ELF-1 (cell line): ENCODE measurements around the gene KCNC4.

Experiments used
- DNase-seq: peaks from one replicate; pipeline ENCODE4 v3.0.0-alpha.2; 2016; ENCODE audit warnings: low read depth, low spot score

The KCNC4 gene

GRCh38 chr1:110230381-110231199, 20.5 kb downstream of the KCNC4 start:
- no peak for DNase-seq

GRCh38 chr1:110233861-110234260, 23.7 kb downstream of the KCNC4 start:
- no peak for DNase-seq

GRCh38 chr1:110234691-110235090, 24.6 kb downstream of the KCNC4 start:
- DNase-seq: no peak

GRCh38 chr1:110235181-110235833, 25.2 kb downstream of the KCNC4 start:
- DNase-seq: no peak

- peak; percentile 59 for DNase-seq
Observed at GRCh38 chr1:110235834-110236682, 25.9 kb downstream of the KCNC4 start.

- DNase-seq: no peak
Observed at GRCh38 chr1:110237386-110238152, 27.5 kb downstream of the KCNC4 start.

- no peak for DNase-seq
Observed at GRCh38 chr1:110239441-110240430, 29.6 kb downstream of the KCNC4 start.

- DNase-seq: no peak
Observed at GRCh38 chr1:110240476-110241210, 30.5 kb downstream of the KCNC4 start.

- no peak for DNase-seq
Observed at GRCh38 chr1:110241516-110241915, 31.4 kb downstream of the KCNC4 start.

GRCh38 chr1:110242062-110242461, 31.9 kb downstream of the KCNC4 start:
- no peak for DNase-seq

GRCh38 chr1:110242731-110243130, 32.6 kb downstream of the KCNC4 start:
- DNase-seq: no peak

- no peak for DNase-seq
Observed at GRCh38 chr1:110243146-110243545, 33.0 kb downstream of the KCNC4 start.

GRCh38 chr1:110243574-110243973, 33.5 kb downstream of the KCNC4 start:
- no peak for DNase-seq

- DNase-seq: no peak
Observed at GRCh38 chr1:110245876-110246620, 35.9 kb downstream of the KCNC4 start.

GRCh38 chr1:110248746-110249145, 38.6 kb downstream of the KCNC4 start:
- no peak for DNase-seq

GRCh38 chr1:110249256-110249655, 39.1 kb downstream of the KCNC4 start:
- DNase-seq: no peak

- DNase-seq: no peak
Observed at GRCh38 chr1:110250008-110250407, 39.9 kb downstream of the KCNC4 start.

- DNase-seq: no peak
Observed at GRCh38 chr1:110250749-110251148, 40.6 kb downstream of the KCNC4 start.

- DNase-seq: no peak
Observed at GRCh38 chr1:110253213-110253612, 43.1 kb downstream of the KCNC4 start.
